GM21737 (cell line): ENCODE data around the gene LMO3.

Experiments
- ATAC-seq: cut with Tn5 transposase; IDR thresholded peaks from one replicate; pipeline ENCODE4 v1.9.1; 2021; ENCODE audit warnings: mild to moderate bottlenecking, moderate library complexity; ENCODE audit not compliant: unreplicated experiment

Gene LMO3

GRCh38 chr12:16606117-16606200 is at the start of gene LMO3:
TSS of gene LMO3 (minus strand) at chr12:16606162. CDS start at chr12:16600860, 5,302 bp downstream.
- ATAC-seq, result no peak

- ATAC-seq, result peak; percentile 94
Measured at GRCh38 chr12:16636435-16637055, 30.6 kb upstream of the LMO3 start.

GRCh38 chr12:16634786-16635185 is 28.8 kb upstream of the LMO3 start:
- no peak for ATAC-seq

GRCh38 chr12:16626991-16627390 is 21.0 kb upstream of the LMO3 start:
- ATAC-seq, result no peak

GRCh38 chr12:16622338-16622737 is 16.4 kb upstream of the LMO3 start:
- no peak for ATAC-seq

- ATAC-seq, result no peak
Measured at GRCh38 chr12:16619537-16619936, 13.6 kb upstream of the LMO3 start.

- no peak for ATAC-seq
Measured at GRCh38 chr12:16618256-16618655, 12.3 kb upstream of the LMO3 start.

- no peak for ATAC-seq
Measured at GRCh38 chr12:16613199-16613598, 7.2 kb upstream of the LMO3 start.

GRCh38 chr12:16612647-16613046 is 6.7 kb upstream of the LMO3 start:
- ATAC-seq, result no peak

GRCh38 chr12:16611146-16611545 is 5.2 kb upstream of the LMO3 start:
- ATAC-seq, result no peak

- no peak for ATAC-seq
Measured at GRCh38 chr12:16610743-16611142, 4.8 kb upstream of the LMO3 start.

- ATAC-seq, result no peak
Measured at GRCh38 chr12:16610001-16610585, 4.1 kb upstream of the LMO3 start.

GRCh38 chr12:16608946-16609539 is 3.1 kb upstream of the LMO3 start:
- ATAC-seq, result no peak

- no peak for ATAC-seq
Measured at GRCh38 chr12:16607906-16608775, 2.2 kb upstream of the LMO3 start.

- no peak for ATAC-seq
Measured at GRCh38 chr12:16606991-16607390, 1.0 kb upstream of the LMO3 start.

GRCh38 chr12:16606201-16606849 is 363 bp upstream of the LMO3 start:
- peak; percentile 51 for ATAC-seq

- no peak for ATAC-seq
Measured at GRCh38 chr12:16605642-16606116, 283 bp downstream of the LMO3 start.

GRCh38 chr12:16604596-16605252 is 1.2 kb downstream of the LMO3 start:
- ATAC-seq, result no peak

- no peak for ATAC-seq
Measured at GRCh38 chr12:16603916-16604575, 1.9 kb downstream of the LMO3 start.

- ATAC-seq, result no peak
Measured at GRCh38 chr12:16603260-16603915, 2.6 kb downstream of the LMO3 start.
